HG02970 (cell line): Measurements from ENCODE around the gene SLC22A17.
A peak's percentile ranks its signal among the peaks of the same experiment; 100 is the strongest.

Source experiments
- ATAC-seq: cut with Tn5 transposase; IDR thresholded peaks from one replicate; pipeline ENCODE4 v1.9.1; 2021; ENCODE audit warnings: mild to moderate bottlenecking, moderate library complexity, moderate number of reproducible peaks; ENCODE audit not compliant: unreplicated experiment, low FRiP score

The SLC22A17 gene

GRCh38 chr14:23319746-23320583, 32.7 kb downstream of the SLC22A17 start:
- no peak for ATAC-seq

- ATAC-seq = no peak
Measured at GRCh38 chr14:23316300-23316699, 36.4 kb downstream of the SLC22A17 start.

GRCh38 chr14:23310546-23310945, 42.1 kb downstream of the SLC22A17 start:
- no peak for ATAC-seq

- ATAC-seq = no peak
Measured at GRCh38 chr14:23308721-23309445, 43.8 kb downstream of the SLC22A17 start.

GRCh38 chr14:23307687-23308644, 44.7 kb downstream of the SLC22A17 start:
- no peak for ATAC-seq

- no peak for ATAC-seq
Measured at GRCh38 chr14:23307146-23307530, 45.5 kb downstream of the SLC22A17 start.

- ATAC-seq = no peak
Measured at GRCh38 chr14:23306412-23307145, 46.1 kb downstream of the SLC22A17 start, which contains the start of gene BCL2L2. BCL2L2 (plus strand) TSS chr14:23306833; CDS start chr14:23307768, 935 bp downstream.

- ATAC-seq = peak; percentile 24
Measured at GRCh38 chr14:23302290-23303225, 50.1 kb downstream of the SLC22A17 start, which contains the start of gene PPP1R3E. PPP1R3E (minus strand) TSS chr14:23302859; CDS start chr14:23302576, 283 bp downstream.

- ATAC-seq = no peak
Measured at GRCh38 chr14:23301969-23302289, 50.8 kb downstream of the SLC22A17 start.

- ATAC-seq = peak; percentile 78
Measured at GRCh38 chr14:23301288-23301968, 51.3 kb downstream of the SLC22A17 start.

- no peak for ATAC-seq
Measured at GRCh38 chr14:23300687-23301223, 51.9 kb downstream of the SLC22A17 start.

- no peak for ATAC-seq
Measured at GRCh38 chr14:23299986-23300686, 52.6 kb downstream of the SLC22A17 start.

- ATAC-seq = no peak
Measured at GRCh38 chr14:23299211-23299957, 53.3 kb downstream of the SLC22A17 start.

GRCh38 chr14:23297611-23298277, 54.9 kb downstream of the SLC22A17 start:
- no peak for ATAC-seq

- ATAC-seq = no peak
Measured at GRCh38 chr14:23297096-23297495, 55.6 kb downstream of the SLC22A17 start.
